ENCODE results near the gene DLGAP4. TPM values are rescaled to one million over a fixed set of nuclear protein-coding genes. Genes with fewer than 3 reads are reported as not detected.

Gene DLGAP4
- total and polyA plus RNA-seq, 5 experiments from 2014 or later = 9.3 to 35.0 (median 16.6) TPM

GRCh38 chr20:36411861-36412454, 105.8 kb downstream of the DLGAP4 start:
- H3K27ac Mint-ChIP-seq = peak overlapping the region in 1 of 10 donors; percentile 15
- H3K27me3 Mint-ChIP-seq = peaks cover 2 to 22% (median 4%) of the 10 kb centered on the region in 5 donors
- H3K4me1 Mint-ChIP-seq = peaks cover 0 to 5% (median under 1%) of the 10 kb centered on the region in 4 donors
- H3K36me3 Mint-ChIP-seq = no peaks in the 10 kb centered on the region
- DNase-seq (no peak), ATAC-seq (no peak)
- POLR2A ChIA-PET = interaction anchor here (1.0 kb wide), 1 partner anchor 11 kb away, joined by 3 read pairs; no protein-coding TSS in a partner anchor
- no peaks in the 10 kb centered on the region for H3K9me3 Mint-ChIP-seq
- H3K4me3 Mint-ChIP-seq = no peak overlapping the region

GRCh38 chr20:36415475-36416002, 109.4 kb downstream of the DLGAP4 start:
- DNase-seq = no peak
- no peak overlapping the region for H3K4me3 Mint-ChIP-seq
- H3K27ac Mint-ChIP-seq = no peak overlapping the region
- no peaks in the 10 kb centered on the region for H3K4me1 Mint-ChIP-seq
- POLR2A ChIA-PET = no interaction called here
- H3K9me3 Mint-ChIP-seq = no peaks in the 10 kb centered on the region
- ATAC-seq = no peak
- H3K36me3 Mint-ChIP-seq = no peaks in the 10 kb centered on the region
- peaks cover 2 to 23% (median 11%) of the 10 kb centered on the region in 5 donors for H3K27me3 Mint-ChIP-seq

GRCh38 chr20:36418711-36419110, 112.6 kb downstream of the DLGAP4 start:
- POLR2A ChIA-PET = no interaction called here
- Mint-ChIP-seq H3K27ac (no peak overlapping the region), H3K4me1 (no peaks in the 10 kb centered on the region), H3K4me3 (no peak overlapping the region), H3K36me3 (no peaks in the 10 kb centered on the region), H3K9me3 (no peaks in the 10 kb centered on the region), H3K27me3 (peaks cover 2 to 37% (median 12%) of the 10 kb centered on the region in 5 donors)
- DNase-seq (no peak), ATAC-seq (no peak)

GRCh38 chr20:36421641-36422040, 115.5 kb downstream of the DLGAP4 start:
- H3K4me3 Mint-ChIP-seq = no peak overlapping the region

GRCh38 chr20:36424314-36424713, 118.2 kb downstream of the DLGAP4 start:
- Mint-ChIP-seq H3K4me3 (no peak overlapping the region), H3K9me3 (no peaks in the 10 kb centered on the region), H3K27me3 (peaks cover 3 to 23% (median 12%) of the 10 kb centered on the region in 5 donors), H3K27ac (no peak overlapping the region), H3K36me3 (no peaks in the 10 kb centered on the region), H3K4me1 (no peaks in the 10 kb centered on the region)
- POLR2A ChIA-PET = no interaction called here
- ATAC-seq (no peak), DNase-seq (no peak)

More at GRCh38 chr20:36421641-36422040, 115.5 kb downstream of the DLGAP4 start:
- POLR2A ChIA-PET = no interaction called here
- Mint-ChIP-seq H3K27ac (no peak overlapping the region), H3K9me3 (no peaks in the 10 kb centered on the region), H3K27me3 (peaks cover 3 to 29% (median 12%) of the 10 kb centered on the region in 5 donors), H3K4me1 (no peaks in the 10 kb centered on the region), H3K36me3 (no peaks in the 10 kb centered on the region)
- DNase-seq = no peak
- ATAC-seq = no peak

- Mint-ChIP-seq H3K27ac (no peak overlapping the region), H3K4me3 (no peak overlapping the region), H3K4me1 (no peaks in the 10 kb centered on the region), H3K27me3 (peaks cover 3 to 21% (median 8%) of the 10 kb centered on the region in 5 donors), H3K36me3 (no peaks in the 10 kb centered on the region), H3K9me3 (no peaks in the 10 kb centered on the region)
- ATAC-seq (no peak), DNase-seq (no peak)
- POLR2A ChIA-PET = no interaction called here
Measured at GRCh38 chr20:36425166-36425565, 119.0 kb downstream of the DLGAP4 start.

- POLR2A ChIA-PET = no interaction called here
Measured at GRCh38 chr20:36431604-36432003, 125.5 kb downstream of the DLGAP4 start.

GRCh38 chr20:36432096-36432495, 126.0 kb downstream of the DLGAP4 start:
- ATAC-seq = no peak
- POLR2A ChIA-PET = no interaction called here
- peaks cover 0 to 8% (median 4%) of the 10 kb centered on the region in 4 donors for H3K4me1 Mint-ChIP-seq
- DNase-seq = no peak
- H3K4me3 Mint-ChIP-seq = peak overlapping the region in 1 of 10 donors; percentile 59
- no peak overlapping the region for H3K27ac Mint-ChIP-seq
- H3K9me3 Mint-ChIP-seq = no peaks in the 10 kb centered on the region
- no peaks in the 10 kb centered on the region for H3K36me3 Mint-ChIP-seq
- H3K27me3 Mint-ChIP-seq = peaks cover 0 to 6% (median 4%) of the 10 kb centered on the region in 5 donors

More at GRCh38 chr20:36431604-36432003, 125.5 kb downstream of the DLGAP4 start:
- Mint-ChIP-seq H3K9me3 (no peaks in the 10 kb centered on the region), H3K27me3 (peaks cover 0 to 1% (median under 1%) of the 10 kb centered on the region in 5 donors), H3K27ac (no peak overlapping the region), H3K4me3 (peak overlapping the region in 1 of 10 donors; percentile 59), H3K36me3 (no peaks in the 10 kb centered on the region), H3K4me1 (peaks cover 0 to 5% (median under 1%) of the 10 kb centered on the region in 4 donors)
- DNase-seq = peak in 1 of 10 donors; percentile 55
- no peak for ATAC-seq

GRCh38 chr20:36434383-36434782, 128.2 kb downstream of the DLGAP4 start:
- no peak for ATAC-seq
- no peak for DNase-seq
- POLR2A ChIA-PET = no interaction called here
- peak overlapping the region in 4 of 10 donors; percentile 0 to 41 (median 6) for H3K4me3 Mint-ChIP-seq
- H3K36me3 Mint-ChIP-seq = no peaks in the 10 kb centered on the region
- no peaks in the 10 kb centered on the region for H3K9me3 Mint-ChIP-seq
- H3K27ac Mint-ChIP-seq = peak overlapping the region in 3 of 10 donors; percentile 14 to 27 (median 25)
- H3K4me1 Mint-ChIP-seq = peaks cover 0 to 8% (median 5%) of the 10 kb centered on the region in 4 donors
- H3K27me3 Mint-ChIP-seq = peaks cover 0 to 11% (median 4%) of the 10 kb centered on the region in 5 donors

GRCh38 chr20:36435124-36435523, 129.0 kb downstream of the DLGAP4 start:
- Mint-ChIP-seq H3K36me3 (no peaks in the 10 kb centered on the region), H3K9me3 (no peaks in the 10 kb centered on the region), H3K4me1 (peaks cover 0 to 8% (median 5%) of the 10 kb centered on the region in 4 donors), H3K4me3 (peak overlapping the region in 2 of 10 donors; percentile 11 to 22), H3K27me3 (peaks cover 0 to 11% (median 4%) of the 10 kb centered on the region in 5 donors), H3K27ac (peak overlapping the region in 1 of 10 donors; percentile 42)
- ATAC-seq (no peak), DNase-seq (no peak)
- POLR2A ChIA-PET = interaction anchor here (0.6 kb wide), 1 partner anchor 195 kb away, joined by 5 read pairs; no protein-coding TSS in a partner anchor

GRCh38 chr20:36435592-36436541, 129.7 kb downstream of the DLGAP4 start:
- Mint-ChIP-seq H3K27ac (peak overlapping the region in 1 of 10 donors; percentile 40), H3K4me3 (peak overlapping the region; percentile 41 to 72 (median 60)), H3K4me1 (peaks cover 0 to 8% (median 5%) of the 10 kb centered on the region in 4 donors), H3K27me3 (peaks cover 0 to 11% (median 4%) of the 10 kb centered on the region in 5 donors), H3K36me3 (no peaks in the 10 kb centered on the region), H3K9me3 (no peaks in the 10 kb centered on the region)
- POLR2A ChIA-PET = interaction anchor here (0.6 kb wide), 1 partner anchor 194 kb away, joined by 5 read pairs; no protein-coding TSS in a partner anchor
- peak; percentile 95 to 97 for ATAC-seq
- DNase-seq = peak; percentile 70 to 90 (median 84)

- Mint-ChIP-seq H3K4me1 (peaks cover 0 to 7% (median 5%) of the 10 kb centered on the region in 4 donors), H3K36me3 (no peaks in the 10 kb centered on the region), H3K4me3 (no peak overlapping the region), H3K27ac (peak overlapping the region in 1 of 10 donors; percentile 37), H3K27me3 (peaks cover 2 to 21% (median 12%) of the 10 kb centered on the region in 5 donors), H3K9me3 (no peaks in the 10 kb centered on the region)
- DNase-seq = peak; percentile 30 to 72 (median 50)
- peak; percentile 28 to 47 for ATAC-seq
- POLR2A ChIA-PET = interaction anchor here (1.0 to 1.1 kb wide), 2 partner anchors 236 to 239 kb away, joined by 4 to 5 read pairs; no protein-coding TSS in a partner anchor
Measured at GRCh38 chr20:36439040-36439730, 133.0 kb downstream of the DLGAP4 start.
